ENCODE measurements around the gene DNASE1L1. TPM values are rescaled to one million over a fixed set of nuclear protein-coding genes. Genes with fewer than 3 reads are reported as not detected.
A peak's percentile ranks its signal among the peaks of the same experiment; 100 is the strongest.

Gene DNASE1L1
- total and polyA plus RNA-seq, 2 of the 13 experiments (the other 11 are each of a cell fraction or from before 2014, with no cell fraction given), result 4.7 to 12.3 TPM

DNA sequence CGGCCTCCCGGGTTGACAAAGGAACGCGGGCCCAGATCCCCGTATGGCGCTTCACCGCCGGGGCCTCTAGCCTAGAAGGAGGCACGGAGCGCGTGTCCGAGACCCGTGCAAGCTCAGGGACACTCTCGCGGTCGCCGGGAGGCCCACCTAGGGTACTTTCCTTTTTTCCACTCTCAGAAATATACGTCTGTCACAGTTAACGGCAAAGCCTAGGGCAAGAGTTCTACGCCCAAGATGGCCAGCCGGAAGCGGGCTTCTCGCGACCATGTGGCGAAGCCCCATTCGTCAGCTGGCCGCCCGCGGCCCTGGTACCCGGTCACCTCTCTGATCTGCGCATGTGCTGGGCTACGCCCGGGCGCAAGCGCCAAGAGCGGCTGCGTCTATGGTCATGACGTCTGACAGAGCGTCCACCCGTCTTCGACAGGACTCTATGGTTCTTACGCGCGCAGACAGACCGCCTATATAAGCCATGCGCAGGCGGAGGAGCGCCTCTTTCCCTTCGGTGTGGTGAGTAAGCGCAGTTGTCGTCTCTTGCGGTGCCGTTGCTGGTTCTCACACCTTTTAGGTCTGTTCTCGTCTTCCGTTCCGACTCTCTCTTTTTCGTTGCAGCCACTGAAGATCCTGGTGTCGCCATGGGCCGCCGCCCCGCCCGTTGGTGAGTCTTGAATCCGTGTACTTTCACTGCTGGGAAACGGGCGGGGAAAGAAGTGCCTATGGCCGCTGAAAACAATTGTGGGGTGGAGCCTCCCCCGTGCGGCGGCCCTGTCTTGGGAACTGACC, 11.0 kb downstream of the DNASE1L1 start, which contains the start of gene RPL10:
TSS of gene RPL10 (plus strand) at position 490 of the 780 bp plus-strand sequence. CDS start at position 633, 143 bp downstream.
- ATAC-seq, result peak; percentile 49
- H3K9me3 ChIP-seq (ENCODE audit: low read length), result no peaks in the 10 kb centered on the region
- peaks cover 21% of the 10 kb centered on the region for H3K79me2 ChIP-seq (ENCODE audit: insufficient read depth, low read length)
- peaks cover 32% of the 10 kb centered on the region for H3K4me1 ChIP-seq (ENCODE audit: insufficient read depth, low read length)
- H3K27ac ChIP-seq (ENCODE audit: extremely low read length, insufficient read depth, low read length), result peak within 1 kb of the TSS; percentile 98
- CTCF ChIA-PET (ENCODE audit: low intra/inter-chr PET ratio, low total read pairs), result no interaction called here
- intact Hi-C loops (cut with micrococcal nuclease; ENCODE audit: unreplicated experiment) (no loop called here), in situ Hi-C loops (cut with HindIII; ENCODE audit: extremely low pct_ligation_motif_present, low pct_unique_long_range_greater_than_20kb) (no loop called here)
- BruUV-seq (replicated peaks), result TSS peak; percentile 86
- peak within 1 kb of the TSS; percentile 97 for H3K4me2 ChIP-seq (ENCODE audit: low read depth, low read length)
- no peaks in the 10 kb centered on the region; a peak in 1 of 5 replicates for H3K27me3 ChIP-seq (ENCODE audit: control insufficient read depth in 1 of 2, insufficient read depth in 2 of 2, low read length in 2 of 2)
- H4K20me1 ChIP-seq (ENCODE audit: insufficient read depth, low read length), result peaks cover 21% of the 10 kb centered on the region; the same call in 1 of the 2 replicates
- peak; percentile 67 for FAIRE-seq
- peaks cover 6 to 22% of the 10 kb centered on the region in 2 experiments; a peak in 4 of 5 replicates for H3K36me3 ChIP-seq (replicated peaks in 1 of 2; ENCODE audit: control insufficient read depth in 1 of 2, insufficient read depth in 2 of 2, low read length in 2 of 2)
- H3K9ac ChIP-seq (ENCODE audit: insufficient read depth, low read depth, low read length), result peak within 1 kb of the TSS; percentile 97
- H3K4me3 ChIP-seq (replicated peaks in 1 of 3; ENCODE audit: insufficient read depth in 1 of 3, low read depth in 2 of 3, low read length in 3 of 3), result peak within 1 kb of the TSS; percentile 73 to 85 (median 85)
- POLR2A ChIA-PET, result interaction anchor here (0.8 to 6.3 kb wide), 26 partner anchors 12 to 144 kb away, joined by 3 to 75 read pairs (median 5); partner anchors contain the start of genes ATP6AP1, DNASE1L1, EMD and FAM3A
- WGBS (ENCODE audit: low lambda C conversion rate), result 0% methylated on average over 2 of the region's 69 CpGs
- DNase-seq (ENCODE audit: low spot score), result peak; percentile 92
- no peak within 1 kb of the TSS for H2AFZ ChIP-seq (ENCODE audit: low read length)
- TF ChIP-seq IRX3 (CRISPR knock-in tag; IDR thresholded peaks at IDR 0.05; ENCODE audit: borderline replicate concordance, low read depth) (no peak), ATM (IDR thresholded peaks at IDR 0.05; ENCODE audit: borderline replicate concordance) (no peak), EHMT2 (IDR thresholded peaks at IDR 0.05; ENCODE audit: borderline replicate concordance, low read depth, low read length) (no peak), MIER3 (CRISPR knock-in tag; IDR thresholded peaks at IDR 0.05; ENCODE audit: borderline replicate concordance) (no peak; the same call in 1 of the 2 replicates), SNAPC2 (CRISPR knock-in tag; IDR thresholded peaks at IDR 0.05) (no peak), MATR3 (CRISPR knock-in tag; IDR thresholded peaks at IDR 0.05) (no peak), MEF2D (CRISPR knock-in tag; IDR thresholded peaks at IDR 0.05) (peak; percentile 28; the same call in 1 of the 2 replicates), ZNF772 (CRISPR knock-in tag; IDR thresholded peaks at IDR 0.05) (no peak), AHR (CRISPR knock-in tag; IDR thresholded peaks at IDR 0.05) (peak; percentile 22; the same call in 1 of the 2 replicates), SNRNP70 (IDR thresholded peaks at IDR 0.05; ENCODE audit: low read depth, low read length) (no peak), SOX5 (CRISPR knock-in tag; IDR thresholded peaks at IDR 0.05; ENCODE audit: borderline replicate concordance) (0 out of 2 replicates have a peak, but pooled peaks have one; percentile 23), EED (CRISPR knock-in tag; IDR thresholded peaks at IDR 0.05) (no peak), ESRRA (CRISPR knock-in tag; IDR thresholded peaks at IDR 0.05; ENCODE audit: low read depth) (no peak), PRMT3 (CRISPR knock-in tag; IDR thresholded peaks at IDR 0.05; ENCODE audit: borderline replicate concordance, low read depth) (no peak), PAWR (CRISPR knock-in tag; IDR thresholded peaks at IDR 0.05; ENCODE audit: borderline replicate concordance) (no peak), ZNF143 (CRISPR knock-in tag; IDR thresholded peaks at IDR 0.05) (no peak), FOXP1 (IDR thresholded peaks at IDR 0.05) (no peak), FOXP1 (CRISPR knock-in tag; IDR thresholded peaks at IDR 0.05) (no peak), DPF2 (CRISPR knock-in tag; IDR thresholded peaks at IDR 0.05; ENCODE audit: borderline replicate concordance, low read depth) (no peak)
- TF ChIP-seq, protein P1, sequence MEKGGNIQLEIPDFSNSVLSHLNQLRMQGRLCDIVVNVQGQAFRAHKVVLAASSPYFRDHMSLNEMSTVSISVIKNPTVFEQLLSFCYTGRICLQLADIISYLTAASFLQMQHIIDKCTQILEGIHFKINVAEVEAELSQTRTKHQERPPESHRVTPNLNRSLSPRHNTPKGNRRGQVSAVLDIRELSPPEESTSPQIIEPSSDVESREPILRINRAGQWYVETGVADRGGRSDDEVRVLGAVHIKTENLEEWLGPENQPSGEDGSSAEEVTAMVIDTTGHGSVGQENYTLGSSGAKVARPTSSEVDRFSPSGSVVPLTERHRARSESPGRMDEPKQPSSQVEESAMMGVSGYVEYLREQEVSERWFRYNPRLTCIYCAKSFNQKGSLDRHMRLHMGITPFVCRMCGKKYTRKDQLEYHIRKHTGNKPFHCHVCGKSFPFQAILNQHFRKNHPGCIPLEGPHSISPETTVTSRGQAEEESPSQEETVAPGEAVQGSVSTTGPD (CRISPR knock-in tag; IDR thresholded peaks at IDR 0.05), result no peak
- TF ChIP-seq, protein P2, sequence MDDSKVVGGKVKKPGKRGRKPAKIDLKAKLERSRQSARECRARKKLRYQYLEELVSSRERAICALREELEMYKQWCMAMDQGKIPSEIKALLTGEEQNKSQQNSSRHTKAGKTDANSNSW (CRISPR knock-in tag; IDR thresholded peaks at IDR 0.05; ENCODE audit: borderline replicate concordance), result no peak
- TF ChIP-seq, protein P3, sequence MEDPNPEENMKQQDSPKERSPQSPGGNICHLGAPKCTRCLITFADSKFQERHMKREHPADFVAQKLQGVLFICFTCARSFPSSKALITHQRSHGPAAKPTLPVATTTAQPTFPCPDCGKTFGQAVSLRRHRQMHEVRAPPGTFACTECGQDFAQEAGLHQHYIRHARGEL (CRISPR knock-in tag; IDR thresholded peaks at IDR 0.05), result no peak

Measured in HepG2 (cell line).